T-helper 2 cell treated with Interferon-gamma antibody and Interleukin-4, amounts not matched to agents 5 μg/mL and 100 μg/mL, for 36 hours (primary cell): ENCODE measurements around the gene TOMM20L.
A peak's percentile ranks its signal among the peaks of the same experiment; 100 is the strongest.
"Not testable (repeated sequence)": the region's sequence is repeated elsewhere in the genome, so short reads cannot be mapped to it uniquely, and the experiment has no call there.

Experiments
- DNase-seq: peaks from one replicate; pipeline ENCODE4 v3.0.0; 2021; ENCODE audit warnings: low spot score
- H3K27ac Mint-ChIP-seq: one replicate; pipeline ENCODE4 v1.8.0; 2021; ENCODE audit warnings: mild to moderate bottlenecking, mixed read lengths
- H3K27me3 Mint-ChIP-seq: one replicate; pipeline ENCODE4 v1.8.0; 2021; ENCODE audit warnings: low read depth, mixed read lengths
- H3K36me3 Mint-ChIP-seq: one replicate; pipeline ENCODE4 v1.8.0; 2021; ENCODE audit warnings: low read depth, mixed read lengths
- H3K4me1 Mint-ChIP-seq: one replicate; pipeline ENCODE4 v1.8.0; 2021; ENCODE audit warnings: low read depth, mixed read lengths
- H3K4me3 Mint-ChIP-seq: one replicate; pipeline ENCODE4 v1.8.0; 2022; ENCODE audit warnings: mild to moderate bottlenecking, moderate library complexity, mixed read lengths
- H3K9me3 Mint-ChIP-seq: one replicate; pipeline ENCODE4 v1.8.0; 2021; ENCODE audit warnings: mixed read lengths

The TOMM20L gene

GRCh38 chr14:58398895-58399294 lies 3.2 kb downstream of the TOMM20L start:
- Mint-ChIP-seq H3K27ac (no peak overlapping the region), H3K27me3 (no peaks in the 10 kb centered on the region), H3K9me3 (no peaks in the 10 kb centered on the region), H3K4me1 (peaks cover 10% of the 10 kb centered on the region), H3K36me3 (peaks cover 3% of the 10 kb centered on the region), H3K4me3 (no peak overlapping the region)
- no peak for DNase-seq

GRCh38 chr14:58401587-58401986 lies 5.9 kb downstream of the TOMM20L start:
- H3K4me3 Mint-ChIP-seq = no peak overlapping the region
- H3K4me1 Mint-ChIP-seq = peaks cover 2% of the 10 kb centered on the region
- peaks cover 12% of the 10 kb centered on the region for H3K36me3 Mint-ChIP-seq
- H3K27me3 Mint-ChIP-seq = no peaks in the 10 kb centered on the region
- H3K27ac Mint-ChIP-seq = no peak overlapping the region
- no peaks in the 10 kb centered on the region for H3K9me3 Mint-ChIP-seq
- DNase-seq = no peak

- no peak overlapping the region for H3K4me3 Mint-ChIP-seq
- peaks cover 2% of the 10 kb centered on the region for H3K4me1 Mint-ChIP-seq
- H3K9me3 Mint-ChIP-seq = no peaks in the 10 kb centered on the region
- peaks cover 38% of the 10 kb centered on the region for H3K36me3 Mint-ChIP-seq
- no peaks in the 10 kb centered on the region for H3K27me3 Mint-ChIP-seq
- no peak overlapping the region for H3K27ac Mint-ChIP-seq
- no peak for DNase-seq
Measured at GRCh38 chr14:58408681-58409215, 13.0 kb downstream of the TOMM20L start.

- DNase-seq = no peak
- peaks cover 54% of the 10 kb centered on the region for H3K36me3 Mint-ChIP-seq
- H3K4me3 Mint-ChIP-seq = no peak overlapping the region
- H3K27ac Mint-ChIP-seq = no peak overlapping the region
- peaks cover 19% of the 10 kb centered on the region for H3K4me1 Mint-ChIP-seq
- no peaks in the 10 kb centered on the region for H3K27me3 Mint-ChIP-seq
- no peaks in the 10 kb centered on the region for H3K9me3 Mint-ChIP-seq
Measured at GRCh38 chr14:58414845-58415244, 19.1 kb downstream of the TOMM20L start.

- no peak overlapping the region for H3K4me3 Mint-ChIP-seq
- H3K36me3 Mint-ChIP-seq = peaks cover 53% of the 10 kb centered on the region
- no peak overlapping the region for H3K27ac Mint-ChIP-seq
- H3K4me1 Mint-ChIP-seq = peaks cover 21% of the 10 kb centered on the region
- no peaks in the 10 kb centered on the region for H3K9me3 Mint-ChIP-seq
- no peaks in the 10 kb centered on the region for H3K27me3 Mint-ChIP-seq
- DNase-seq = no peak
Measured at GRCh38 chr14:58415636-58416547, 20.2 kb downstream of the TOMM20L start.

GRCh38 chr14:58416934-58417333 lies 21.2 kb downstream of the TOMM20L start:
- not testable (repeated sequence) for H3K27me3 Mint-ChIP-seq, H3K4me3 Mint-ChIP-seq, DNase-seq, H3K9me3 Mint-ChIP-seq, H3K27ac Mint-ChIP-seq
- Mint-ChIP-seq H3K4me1 (peaks cover 21% of the 10 kb centered on the region), H3K36me3 (peaks cover 57% of the 10 kb centered on the region)

- Mint-ChIP-seq H3K4me3 (peak overlapping the region; percentile 92), H3K4me1 (peaks cover 34% of the 10 kb centered on the region), H3K9me3 (no peaks in the 10 kb centered on the region), H3K27me3 (peaks cover 3% of the 10 kb centered on the region), H3K36me3 (peaks cover 20% of the 10 kb centered on the region), H3K27ac (peak overlapping the region; percentile 96)
- DNase-seq = peak; percentile 47
Measured at GRCh38 chr14:58426670-58427280, 31.0 kb downstream of the TOMM20L start.

- DNase-seq = peak; percentile 97
- peak within 1 kb of the TSS; percentile 96 for H3K27ac Mint-ChIP-seq
- peaks cover 36% of the 10 kb centered on the region for H3K4me1 Mint-ChIP-seq
- peaks cover 21% of the 10 kb centered on the region for H3K36me3 Mint-ChIP-seq
- H3K9me3 Mint-ChIP-seq = no peaks in the 10 kb centered on the region
- peak within 1 kb of the TSS; percentile 92 for H3K4me3 Mint-ChIP-seq
- peaks cover 3% of the 10 kb centered on the region for H3K27me3 Mint-ChIP-seq
Measured at GRCh38 chr14:58427281-58428117, 31.8 kb downstream of the TOMM20L start, which contains the start of the genes KIAA0586 and TIMM9. Gene KIAA0586 (plus strand): TSS chr14:58427719. CDS start chr14:58428265, 546 bp downstream. Gene TIMM9 (minus strand): TSS chr14:58427531. CDS start chr14:58411945, 15,586 bp downstream.

- H3K4me1 Mint-ChIP-seq = peaks cover 36% of the 10 kb centered on the region
- H3K9me3 Mint-ChIP-seq = no peaks in the 10 kb centered on the region
- peaks cover 3% of the 10 kb centered on the region for H3K27me3 Mint-ChIP-seq
- peak; percentile 10 for DNase-seq
- peak overlapping the region; percentile 92 for H3K4me3 Mint-ChIP-seq
- H3K27ac Mint-ChIP-seq = peak overlapping the region; percentile 96
- peaks cover 21% of the 10 kb centered on the region for H3K36me3 Mint-ChIP-seq
Measured at GRCh38 chr14:58428118-58428683, 32.5 kb downstream of the TOMM20L start.

- H3K27ac Mint-ChIP-seq = peak overlapping the region; percentile 81
- peak; percentile 43 for DNase-seq
- H3K4me1 Mint-ChIP-seq = peaks cover 33% of the 10 kb centered on the region
- H3K9me3 Mint-ChIP-seq = no peaks in the 10 kb centered on the region
- H3K36me3 Mint-ChIP-seq = peaks cover 23% of the 10 kb centered on the region
- peak overlapping the region; percentile 51 for H3K4me3 Mint-ChIP-seq
- H3K27me3 Mint-ChIP-seq = peaks cover 3% of the 10 kb centered on the region
Measured at GRCh38 chr14:58430156-58430555, 34.4 kb downstream of the TOMM20L start.

- Mint-ChIP-seq H3K27me3 (no peaks in the 10 kb centered on the region), H3K36me3 (peaks cover 42% of the 10 kb centered on the region), H3K4me1 (no peaks in the 10 kb centered on the region), H3K9me3 (no peaks in the 10 kb centered on the region), H3K27ac (no peak overlapping the region), H3K4me3 (no peak overlapping the region)
- no peak for DNase-seq
Measured at GRCh38 chr14:58439476-58439875, 43.7 kb downstream of the TOMM20L start.

- DNase-seq = no peak
- Mint-ChIP-seq H3K27ac (no peak overlapping the region), H3K36me3 (peaks cover 23% of the 10 kb centered on the region), H3K4me3 (no peak overlapping the region), H3K9me3 (no peaks in the 10 kb centered on the region), H3K4me1 (no peaks in the 10 kb centered on the region), H3K27me3 (no peaks in the 10 kb centered on the region)
Measured at GRCh38 chr14:58444627-58445026, 48.9 kb downstream of the TOMM20L start.

GRCh38 chr14:58455593-58456265 lies 60.0 kb downstream of the TOMM20L start:
- H3K27me3 Mint-ChIP-seq = no peaks in the 10 kb centered on the region
- H3K9me3 Mint-ChIP-seq = no peaks in the 10 kb centered on the region
- no peak overlapping the region for H3K4me3 Mint-ChIP-seq
- no peak for DNase-seq
- H3K36me3 Mint-ChIP-seq = peaks cover 45% of the 10 kb centered on the region
- no peak overlapping the region for H3K27ac Mint-ChIP-seq
- peaks cover 6% of the 10 kb centered on the region for H3K4me1 Mint-ChIP-seq
